Ovary (tissue), 9 donors: Measurements from ENCODE around the gene NCF4. TPM values are rescaled to one million over a fixed set of nuclear protein-coding genes. Genes with fewer than 3 reads are reported as not detected.

Experiments
- DNase-seq, 5 donors: peaks; one replicate each; pipeline ENCODE4 v3.0.0-alpha.2; 2019 to 2020
- H3K27ac ChIP-seq, 2 donors: fragments of 200-600 bp; one replicate each; pipeline versions ENCODE4 v1.5.1 to v1.8.0; 2019 to 2022
- H3K27me3 ChIP-seq: fragments of 200-600 bp; one replicate; pipeline ENCODE4 v1.8.0; 2022
- H3K36me3 ChIP-seq: fragments of 200-600 bp; sonication (generic); one replicate; pipeline ENCODE4 v1.5.1; 2019
- H3K4me1 ChIP-seq: one replicate; pipeline ENCODE4 v1.8.1; 2013; ENCODE audit warnings: mild to moderate bottlenecking, moderate library complexity; ENCODE audit not compliant: insufficient read depth
- H3K4me3 ChIP-seq: fragments of 200-600 bp; sonication (generic); one replicate; pipeline ENCODE4 v1.5.1; 2017
- H3K9me3 ChIP-seq, 2 donors: fragments of 200-600 bp in 1 of 2; sonication (generic) in 1 of 2; one replicate each; pipeline versions ENCODE4 v1.5.1 to v1.8.1; 2013 to 2019; ENCODE audit warnings: mild to moderate bottlenecking in 1 of 2, moderate library complexity in 1 of 2
- CTCF ChIP-seq, 3 donors: fragments of 450-650 bp in 2 of 3; fragments of 200-600 bp in 1 of 3; IDR thresholded peaks; one replicate each; pipeline versions ENCODE4 v1.5.1 to v1.8.0; 2016 to 2022; ENCODE audit warnings: antibody characterized with exemption in 3 of 3, mild to moderate bottlenecking in 1 of 3
- EP300 ChIP-seq: sonication (generic); formaldehyde crosslinking; IDR thresholded peaks from one replicate; pipeline ENCODE4 v1.6.1; 2017; ENCODE audit warnings: antibody characterized with exemption
- POLR2A ChIP-seq: fragments of 450-650 bp; IDR thresholded peaks from one replicate; pipeline ENCODE4 v1.6.1; 2017; ENCODE audit warnings: antibody characterized with exemption, mild to moderate bottlenecking, moderate library complexity
- WGBS, 3 donors: extraction: QIAGEN DNeasy Blood & Tissue Kit in 1 of 3; methylation state at CpG; one replicate each; pipeline versions ENCODE4 v1.1.5 to v1.1.7; 2013 to 2017; 5-methylcytosine and 5-hydroxymethylcytosine counted together
- intact Hi-C, 4 donors: fragments of 100-400 bp; cut with DNase I; formaldehyde crosslinking; loops; one replicate each; pipeline versions ENCODE4 v1.11.0 to v1.15.1; 2022 to 2023
- polyA plus RNA-seq, 2 donors: library from polyadenylated mRNA; stranded (reverse); fragments of 200-250 nt in 1 of 2; fragments of 350-450 nt in 1 of 2; fragmentation: Illumina TruSeq in 1 of 2; extraction: RNeasy Lipid Tissue Mini Kit (QIAGEN cat#74804) in 1 of 2; gene quantifications; one replicate each; pipeline ENCODE4 v1.2.3, GENCODE V29; 2013 to 2014
- total RNA-seq, 7 donors: library from RNA; depleted of rRNA in 2 of 7; stranded (reverse); fragments of >200 nt in 2 of 7; fragmentation: NEBNext Ultra II Directional in 3 of 7; extraction: Animal tissue kit (Norgen Biotek cat#: 25700) in 3 of 7; gene quantifications; one replicate each; pipeline versions ENCODE4 v1.1.0 to v1.2.4, GENCODE V29; 2016 to 2023
- donor health status: DM: no; HTN: no; CAD: no; lungs with moderate emphysema.
- donor health status: DM: no; HTN: no; CAD: no.
- donor health status: Bipolar disorder and iron deficiency.
- donor health status: DM: yes; HTN: yes; CAD: no.
- donor health status: DM: no; HTN: no; CAD: no.
- donor health status: DM: yes; HTN: yes; CAD: no.

Gene NCF4
- total and polyA plus RNA-seq, 9 donors = 2.2 to 6.7 (median 4.8) TPM

DNA sequence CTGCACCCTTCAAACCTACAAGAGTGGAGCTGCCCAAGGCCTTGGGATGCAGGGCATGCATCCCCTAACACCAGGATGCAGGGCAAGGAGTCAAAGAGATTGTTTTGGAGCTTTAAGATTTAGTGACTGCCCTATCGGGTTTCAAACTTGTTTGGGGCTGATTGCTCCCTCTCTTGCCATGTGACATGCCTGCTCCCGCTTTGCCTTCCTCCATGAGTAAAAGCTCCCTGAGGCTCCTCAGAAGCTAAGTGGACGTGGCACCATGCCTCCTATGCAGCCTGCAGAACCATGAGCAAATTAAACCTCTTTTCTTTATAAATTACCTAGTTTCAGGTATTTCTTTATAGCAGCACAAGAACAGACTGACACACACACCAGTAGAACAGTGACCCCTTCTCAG is 36.8 kb downstream of the NCF4 start:
- 47 to 62% (median 50%) methylated on average over 3 of the region's 3 CpGs for WGBS, 3 donors
- Histone ChIP-seq H3K9me3 (peaks cover 0 to 3% of the 10 kb centered on the region in 2 donors), H3K4me3 (no peak overlapping the region), H3K27me3 (no peaks in the 10 kb centered on the region), H3K27ac (no peak overlapping the region), H3K4me1 (no peaks in the 10 kb centered on the region), H3K36me3 (no peaks in the 10 kb centered on the region)
- DNase-seq = no peak
- intact Hi-C loops = no loop called here
- TF ChIP-seq CTCF (IDR thresholded peaks at IDR 0.05) = no peak
- no peak for TF ChIP-seq EP300
- TF ChIP-seq POLR2A = no peak

DNA sequence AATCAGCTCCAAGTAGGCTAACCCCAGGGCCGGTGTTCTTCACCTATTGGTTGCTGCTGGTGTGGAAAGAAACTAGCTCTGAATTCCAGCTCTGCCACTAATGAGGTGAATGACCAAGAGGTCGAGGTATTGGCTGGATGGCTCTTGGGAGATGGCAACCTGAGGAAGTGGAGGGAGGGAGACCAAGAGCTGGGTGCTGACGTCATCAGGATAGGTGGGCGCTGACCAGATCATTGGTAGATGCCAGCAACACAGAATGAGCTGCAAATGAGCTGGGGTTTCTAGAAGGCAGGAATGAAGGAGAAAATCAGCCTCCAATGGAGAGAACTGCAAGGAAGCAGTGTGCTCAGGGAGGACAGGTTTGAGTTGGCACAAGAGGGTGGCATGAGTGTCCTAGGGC is 37.9 kb downstream of the NCF4 start:
- no peaks in the 10 kb centered on the region for H3K27me3 ChIP-seq
- no peaks in the 10 kb centered on the region for H3K36me3 ChIP-seq
- peaks cover 0 to 3% of the 10 kb centered on the region in 2 donors for H3K9me3 ChIP-seq
- no peak overlapping the region for H3K4me3 ChIP-seq
- H3K4me1 ChIP-seq = no peaks in the 10 kb centered on the region
- WGBS, 3 donors = 80 to 87% (median 83%) methylated on average over 4 of the region's 4 CpGs
- no peak for TF ChIP-seq POLR2A
- no peak for TF ChIP-seq CTCF (IDR thresholded peaks at IDR 0.05)
- no peak for TF ChIP-seq EP300
- intact Hi-C loops = no loop called here
- no peak for DNase-seq
- H3K27ac ChIP-seq = no peak overlapping the region

- WGBS, 3 donors = 53 to 75% (median 72%) methylated on average over 1 of the region's 1 CpG
- H3K27me3 ChIP-seq = no peaks in the 10 kb centered on the region
- TF ChIP-seq POLR2A (no peak), EP300 (no peak), CTCF (IDR thresholded peaks at IDR 0.05) (no peak)
- no peak for DNase-seq
- no peak overlapping the region for H3K4me3 ChIP-seq
- intact Hi-C loops = no loop called here
- H3K9me3 ChIP-seq = peaks cover 0 to 3% of the 10 kb centered on the region in 2 donors
- no peaks in the 10 kb centered on the region for H3K4me1 ChIP-seq
- no peak overlapping the region for H3K27ac ChIP-seq
- H3K36me3 ChIP-seq = no peaks in the 10 kb centered on the region
These were observed 38.7 kb downstream of the NCF4 start for GRCh38 chr22:36899498-36899897.

DNA sequence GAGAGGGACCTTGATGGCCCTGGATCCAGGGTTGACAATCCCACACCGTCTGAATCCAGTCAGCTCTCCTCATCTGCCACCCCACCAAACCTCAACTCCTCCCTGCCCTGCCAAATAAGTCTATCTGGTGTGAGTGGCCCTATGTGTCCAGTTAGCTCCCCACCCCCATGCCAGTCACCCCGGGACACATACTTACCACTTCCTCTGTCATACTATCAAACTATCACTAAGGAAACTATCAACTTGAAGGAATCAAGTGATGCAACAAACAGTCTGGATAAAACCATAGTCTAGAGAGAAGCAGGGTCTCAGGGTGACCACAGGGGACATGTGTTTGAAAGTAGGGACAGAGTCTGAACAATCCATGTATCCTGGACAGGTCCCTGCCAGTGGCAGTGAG is 39.4 kb downstream of the NCF4 start:
- WGBS, 3 donors = 63 to 73% (median 66%) methylated on average over 2 of the region's 2 CpGs
- peaks cover 0 to 3% of the 10 kb centered on the region in 2 donors for H3K9me3 ChIP-seq
- H3K36me3 ChIP-seq = no peaks in the 10 kb centered on the region
- no peak overlapping the region for H3K27ac ChIP-seq
- H3K27me3 ChIP-seq = no peaks in the 10 kb centered on the region
- no peak for DNase-seq
- no peak overlapping the region for H3K4me3 ChIP-seq
- TF ChIP-seq CTCF (IDR thresholded peaks at IDR 0.05) = no peak
- TF ChIP-seq EP300 = no peak
- no peak for TF ChIP-seq POLR2A
- H3K4me1 ChIP-seq = no peaks in the 10 kb centered on the region
- intact Hi-C loops = no loop called here
